Caco-2 (cell line): ENCODE results near the gene TMEM200B. TPM values are rescaled to one million over a fixed set of nuclear protein-coding genes. Genes with fewer than 3 reads are reported as not detected.

Experiments
- BruUV-seq: library from RNA; stranded (reverse); fragments of 400-500 nt; replicated peaks from 2 replicates; lab custom pipeline; 2021; lab: Mats Ljungman, UMichigan
- CTCF ChIA-PET: fragments of 300-600 bp; sonication (Branson Sonifier 250); formaldehyde crosslinking; loops from one replicate; lab custom pipeline; 2022; ENCODE audit warnings: antibody characterized with exemption; lab: Charles Lee
- POLR2A ChIA-PET: fragments of 300-600 bp; sonication (Branson Sonifier 250); formaldehyde crosslinking; loops from one replicate; lab custom pipeline; 2022; ENCODE audit warnings: antibody characterized with exemption; lab: Charles Lee
- DNase-seq, 2 experiments: peaks; one replicate each; pipeline versions ENCODE4 v3.0.0 to v3.0.0-alpha.2; 2020 to 2022
- H3K27me3 ChIP-seq: replicated peaks from 2 replicates; pipeline ENCODE4 v1.6.0; 2011; ENCODE audit warnings: low read length; ENCODE audit not compliant: control insufficient read depth, insufficient read depth
- H3K36me3 ChIP-seq: 2 replicates; pipeline ENCODE4 v1.5.1; 2011; ENCODE audit warnings: low read length; ENCODE audit not compliant: control insufficient read depth, insufficient read depth
- H3K4me1 ChIP-seq: fragments of 250-450 bp; sonication (Bioruptor Pico); 2 replicates; pipeline ENCODE4 v1.5.1; 2020; ENCODE audit warnings: mild to moderate bottlenecking
- H3K4me3 ChIP-seq: 2 replicates; pipeline ENCODE4 v1.5.1; 2011; ENCODE audit warnings: low read depth, mild to moderate bottlenecking, control low read depth, low read length
- H3K9me3 ChIP-seq: fragments of 250-450 bp; sonication (Bioruptor Pico); 2 replicates; pipeline ENCODE4 v1.5.1; 2020; ENCODE audit warnings: mild to moderate bottlenecking, moderate library complexity
- H3K27ac Mint-ChIP-seq: one replicate; pipeline ENCODE4 v1.8.0; 2022; ENCODE audit warnings: mixed read lengths; ENCODE audit not compliant: unreplicated experiment
- H3K27me3 Mint-ChIP-seq: one replicate; pipeline ENCODE4 v1.8.0; 2022; ENCODE audit warnings: mixed read lengths; ENCODE audit not compliant: insufficient read depth, unreplicated experiment
- H3K36me3 Mint-ChIP-seq: one replicate; pipeline ENCODE4 v1.8.0; 2022; ENCODE audit warnings: mild to moderate bottlenecking, mixed read lengths; ENCODE audit not compliant: insufficient read depth, unreplicated experiment
- H3K4me1 Mint-ChIP-seq: one replicate; pipeline ENCODE4 v1.8.0; 2022; ENCODE audit warnings: low read depth, mixed read lengths; ENCODE audit not compliant: unreplicated experiment
- H3K4me3 Mint-ChIP-seq: one replicate; pipeline ENCODE4 v1.8.0; 2022; ENCODE audit warnings: mild to moderate bottlenecking, moderate library complexity, mixed read lengths; ENCODE audit not compliant: unreplicated experiment
- H3K9me3 Mint-ChIP-seq: one replicate; pipeline ENCODE4 v1.8.0; 2022; ENCODE audit warnings: mixed read lengths; ENCODE audit not compliant: unreplicated experiment
- intact Hi-C: fragments of 100-400 bp; cut with micrococcal nuclease; formaldehyde crosslinking; loops from one replicate; pipeline ENCODE4 v1.10.0; 2022; ENCODE audit not compliant: unreplicated experiment
- total RNA-seq: library from RNA; stranded (reverse); gene quantifications from 2 replicates; pipeline ENCODE4 v1.2.3, GENCODE V29; 2022
- TF ChIP-seq, protein P1 (sequence below), 2 experiments: fragments of 200-600 bp in 1 of 2; IDR thresholded peaks; 1 replicate in 1 of 2; 2 replicates in 1 of 2; pipeline versions ENCODE4 v1.5.1 to v1.8.0; 2011 to 2022; ENCODE audit warnings: antibody characterized with exemption in 1 of 2, control low read depth in 1 of 2, inconsistent platforms in 1 of 2, low read depth in 1 of 2, low read length in 1 of 2, mild to moderate bottlenecking in 1 of 2, moderate library complexity in 1 of 2; ENCODE audit not compliant: insufficient read depth in 1 of 2, severe bottlenecking in 1 of 2, unreplicated experiment in 1 of 2

TMEM200B gene
- total RNA-seq, 1 experiment from 2014 or later = 3.3 TPM

DNA sequence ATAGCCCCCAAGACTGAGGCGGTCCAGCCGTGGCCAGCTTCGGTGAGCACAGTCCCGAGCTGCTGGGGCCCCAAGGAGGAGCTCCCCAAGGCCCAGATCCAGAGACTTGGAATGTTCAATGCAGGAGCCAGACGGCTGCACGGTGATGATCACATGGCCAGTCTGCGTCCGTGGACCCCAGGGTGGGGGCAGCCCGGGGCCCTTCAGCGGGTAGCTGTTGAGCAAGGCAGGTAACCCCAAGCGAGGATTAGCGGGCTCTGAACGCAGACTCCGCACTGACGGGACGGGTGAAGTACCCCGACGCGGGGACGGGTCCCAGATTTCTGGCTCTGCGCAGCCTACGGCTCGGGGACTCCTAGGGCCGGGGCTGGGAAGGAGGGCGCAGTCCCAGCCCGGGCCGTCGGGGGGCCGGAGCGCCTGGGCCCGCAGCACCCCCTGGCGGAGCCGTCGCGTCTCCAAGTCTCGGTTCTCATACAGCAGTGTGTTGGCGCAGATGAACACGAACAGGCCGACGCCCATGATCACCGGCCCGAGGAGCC is 2.7 kb downstream of the TMEM200B start:
- TF ChIP-seq, protein P1, sequence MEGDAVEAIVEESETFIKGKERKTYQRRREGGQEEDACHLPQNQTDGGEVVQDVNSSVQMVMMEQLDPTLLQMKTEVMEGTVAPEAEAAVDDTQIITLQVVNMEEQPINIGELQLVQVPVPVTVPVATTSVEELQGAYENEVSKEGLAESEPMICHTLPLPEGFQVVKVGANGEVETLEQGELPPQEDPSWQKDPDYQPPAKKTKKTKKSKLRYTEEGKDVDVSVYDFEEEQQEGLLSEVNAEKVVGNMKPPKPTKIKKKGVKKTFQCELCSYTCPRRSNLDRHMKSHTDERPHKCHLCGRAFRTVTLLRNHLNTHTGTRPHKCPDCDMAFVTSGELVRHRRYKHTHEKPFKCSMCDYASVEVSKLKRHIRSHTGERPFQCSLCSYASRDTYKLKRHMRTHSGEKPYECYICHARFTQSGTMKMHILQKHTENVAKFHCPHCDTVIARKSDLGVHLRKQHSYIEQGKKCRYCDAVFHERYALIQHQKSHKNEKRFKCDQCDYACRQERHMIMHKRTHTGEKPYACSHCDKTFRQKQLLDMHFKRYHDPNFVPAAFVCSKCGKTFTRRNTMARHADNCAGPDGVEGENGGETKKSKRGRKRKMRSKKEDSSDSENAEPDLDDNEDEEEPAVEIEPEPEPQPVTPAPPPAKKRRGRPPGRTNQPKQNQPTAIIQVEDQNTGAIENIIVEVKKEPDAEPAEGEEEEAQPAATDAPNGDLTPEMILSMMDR (IDR thresholded peaks at IDR 0.05; ENCODE audit: insufficient read depth in 1 of 2, low read depth in 1 of 2, low read length in 1 of 2, severe bottlenecking in 1 of 2, unreplicated experiment in 1 of 2) = no peak
- H3K4me1 Mint-ChIP-seq = no peaks in the 10 kb centered on the region
- Histone ChIP-seq H3K4me3 (no peak overlapping the region), H3K4me1 (no peaks in the 10 kb centered on the region), H3K36me3 (no peaks in the 10 kb centered on the region), H3K9me3 (no peaks in the 10 kb centered on the region), H3K27me3 (no peaks in the 10 kb centered on the region)
- H3K27ac Mint-ChIP-seq = no peak overlapping the region
- peaks cover 7% of the 10 kb centered on the region for H3K36me3 Mint-ChIP-seq
- ChIA-PET CTCF (no interaction called here), POLR2A (no interaction called here)
- intact Hi-C loops = no loop called here
- H3K9me3 Mint-ChIP-seq = no peaks in the 10 kb centered on the region
- H3K4me3 Mint-ChIP-seq = no peak overlapping the region
- no TSS peak for BruUV-seq
- DNase-seq = no peak
- H3K27me3 Mint-ChIP-seq = no peaks in the 10 kb centered on the region

DNA sequence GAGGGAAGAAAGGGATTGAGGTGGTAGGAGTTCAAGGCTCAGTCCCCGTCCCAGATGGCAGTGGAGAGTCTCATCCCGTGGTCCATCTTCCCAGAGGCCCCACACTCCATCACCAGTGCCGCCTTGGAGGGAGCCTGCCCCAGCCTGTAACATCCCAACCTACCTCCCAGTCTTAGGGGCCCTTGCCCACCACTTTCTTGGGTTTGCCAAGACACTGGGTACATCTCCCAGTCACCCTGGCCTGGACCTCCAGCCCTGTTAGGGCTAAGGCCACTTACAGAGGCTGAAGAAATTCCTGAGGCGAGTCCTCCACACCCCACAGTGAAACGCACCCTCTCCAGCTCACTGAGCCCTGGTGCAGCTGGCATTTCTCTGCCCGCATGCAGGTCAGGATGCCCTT is 3.3 kb downstream of the TMEM200B start:
- no peak overlapping the region for H3K27ac Mint-ChIP-seq
- no peaks in the 10 kb centered on the region for H3K27me3 Mint-ChIP-seq
- H3K4me3 ChIP-seq = no peak overlapping the region
- intact Hi-C loops = no loop called here
- H3K27me3 ChIP-seq = no peaks in the 10 kb centered on the region
- no peaks in the 10 kb centered on the region for H3K36me3 ChIP-seq
- no peaks in the 10 kb centered on the region for H3K4me1 ChIP-seq
- H3K36me3 Mint-ChIP-seq = peaks cover 3% of the 10 kb centered on the region
- H3K9me3 ChIP-seq = no peaks in the 10 kb centered on the region
- no peak overlapping the region for H3K4me3 Mint-ChIP-seq
- ChIA-PET POLR2A (no interaction called here), CTCF (no interaction called here)
- no peaks in the 10 kb centered on the region for H3K9me3 Mint-ChIP-seq
- no peak for DNase-seq
- BruUV-seq = no TSS peak
- no peaks in the 10 kb centered on the region for H3K4me1 Mint-ChIP-seq
- TF ChIP-seq, protein P1 (IDR thresholded peaks at IDR 0.05; ENCODE audit: insufficient read depth in 1 of 2, low read depth in 1 of 2, low read length in 1 of 2, severe bottlenecking in 1 of 2, unreplicated experiment in 1 of 2) = no peak

DNA sequence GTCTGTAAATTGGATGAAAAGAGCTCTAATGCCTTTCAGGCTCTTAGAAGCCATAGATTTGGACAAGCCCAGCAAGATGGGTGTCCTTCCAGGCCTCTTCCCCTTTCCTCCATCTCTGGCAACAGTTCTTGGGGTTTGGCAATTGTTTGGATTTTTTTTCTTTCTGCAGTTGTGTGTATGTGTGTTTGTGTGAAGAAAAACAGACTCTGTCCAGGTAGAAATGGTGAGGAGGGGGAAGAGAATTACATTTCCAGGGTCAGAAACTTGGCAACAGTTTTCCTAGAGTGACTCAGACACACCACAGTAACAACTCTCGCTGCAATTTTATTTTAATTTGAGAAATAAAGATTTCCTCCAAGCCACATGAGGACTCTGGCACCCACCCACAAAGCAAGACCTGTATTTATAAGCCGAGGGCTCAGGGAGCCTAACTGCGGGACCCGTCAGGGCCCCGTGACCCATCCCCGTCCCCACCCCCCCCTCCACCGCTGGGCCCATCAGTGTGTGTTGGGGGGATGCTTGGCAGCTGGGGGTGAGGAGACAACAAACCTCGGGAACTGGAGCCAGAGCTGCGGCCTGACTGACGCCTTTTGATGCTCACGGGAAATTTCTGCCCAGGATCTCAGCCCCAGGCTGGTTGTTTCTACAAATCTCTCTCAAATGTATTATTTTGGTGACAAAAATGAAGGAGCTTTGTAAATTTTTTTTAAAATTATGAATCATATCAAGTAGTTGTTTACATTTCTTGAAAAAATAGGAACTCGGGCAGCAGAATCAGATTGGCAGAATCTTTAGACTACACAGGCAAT is 4.4 kb downstream of the TMEM200B start:
- no peaks in the 10 kb centered on the region for H3K9me3 Mint-ChIP-seq
- intact Hi-C loops = no loop called here
- Histone ChIP-seq H3K4me3 (no peak overlapping the region), H3K9me3 (no peaks in the 10 kb centered on the region), H3K4me1 (no peaks in the 10 kb centered on the region), H3K27me3 (no peaks in the 10 kb centered on the region), H3K36me3 (no peaks in the 10 kb centered on the region)
- BruUV-seq = TSS peak; percentile 20
- CTCF ChIA-PET = no interaction called here
- DNase-seq = no peak
- TF ChIP-seq, protein P1 (IDR thresholded peaks at IDR 0.05; ENCODE audit: insufficient read depth in 1 of 2, low read depth in 1 of 2, low read length in 1 of 2, severe bottlenecking in 1 of 2, unreplicated experiment in 1 of 2) = no peak
- no peaks in the 10 kb centered on the region for H3K36me3 Mint-ChIP-seq
- H3K27ac Mint-ChIP-seq = no peak overlapping the region
- POLR2A ChIA-PET = no interaction called here
- no peak overlapping the region for H3K4me3 Mint-ChIP-seq
- H3K4me1 Mint-ChIP-seq = no peaks in the 10 kb centered on the region
- no peaks in the 10 kb centered on the region for H3K27me3 Mint-ChIP-seq
